Mesothelial cell of epicardium (in vitro differentiated cells): ENCODE data around the gene HOXB3. TPM values are rescaled to one million over a fixed set of nuclear protein-coding genes. Genes with fewer than 3 reads are reported as not detected.

ENCODE experiments used
- DNase-seq, 2 experiments: peaks; one replicate each; pipeline ENCODE4 v3.0.0; 2021; ENCODE audit warnings: low spot score in 2 of 2; ENCODE audit not compliant: unreplicated experiment in 2 of 2
- H3K27ac Mint-ChIP-seq: 2 replicates; pipeline ENCODE4 v1.8.0; 2021; ENCODE audit warnings: mixed read lengths
- H3K27me3 Mint-ChIP-seq: 2 replicates; pipeline ENCODE4 v1.8.0; 2021; ENCODE audit warnings: low read depth, mixed read lengths
- H3K36me3 Mint-ChIP-seq: 2 replicates; pipeline ENCODE4 v1.8.0; 2021; ENCODE audit warnings: mixed read lengths
- H3K4me1 Mint-ChIP-seq: 2 replicates; pipeline ENCODE4 v1.8.0; 2021; ENCODE audit warnings: mixed read lengths
- H3K4me3 Mint-ChIP-seq: 2 replicates; pipeline ENCODE4 v1.8.0; 2021; ENCODE audit warnings: mild to moderate bottlenecking, moderate library complexity, mixed read lengths
- H3K9me3 Mint-ChIP-seq: 2 replicates; pipeline ENCODE4 v1.8.0; 2021; ENCODE audit warnings: mixed read lengths
- total RNA-seq: library from RNA; stranded (reverse); gene quantifications from 3 replicates; pipeline ENCODE4 v1.2.1, GENCODE V29; 2021
- TF ChIP-seq, protein P1 (sequence below): fragments of 200-600 bp; sonication (generic); IDR thresholded peaks from one replicate; pipeline ENCODE4 v1.5.0; 2021; ENCODE audit warnings: antibody characterized with exemption; ENCODE audit not compliant: unreplicated experiment

HOXB3 gene
- total RNA-seq, 1 donor from 2014 or later, result 303 TPM

DNA sequence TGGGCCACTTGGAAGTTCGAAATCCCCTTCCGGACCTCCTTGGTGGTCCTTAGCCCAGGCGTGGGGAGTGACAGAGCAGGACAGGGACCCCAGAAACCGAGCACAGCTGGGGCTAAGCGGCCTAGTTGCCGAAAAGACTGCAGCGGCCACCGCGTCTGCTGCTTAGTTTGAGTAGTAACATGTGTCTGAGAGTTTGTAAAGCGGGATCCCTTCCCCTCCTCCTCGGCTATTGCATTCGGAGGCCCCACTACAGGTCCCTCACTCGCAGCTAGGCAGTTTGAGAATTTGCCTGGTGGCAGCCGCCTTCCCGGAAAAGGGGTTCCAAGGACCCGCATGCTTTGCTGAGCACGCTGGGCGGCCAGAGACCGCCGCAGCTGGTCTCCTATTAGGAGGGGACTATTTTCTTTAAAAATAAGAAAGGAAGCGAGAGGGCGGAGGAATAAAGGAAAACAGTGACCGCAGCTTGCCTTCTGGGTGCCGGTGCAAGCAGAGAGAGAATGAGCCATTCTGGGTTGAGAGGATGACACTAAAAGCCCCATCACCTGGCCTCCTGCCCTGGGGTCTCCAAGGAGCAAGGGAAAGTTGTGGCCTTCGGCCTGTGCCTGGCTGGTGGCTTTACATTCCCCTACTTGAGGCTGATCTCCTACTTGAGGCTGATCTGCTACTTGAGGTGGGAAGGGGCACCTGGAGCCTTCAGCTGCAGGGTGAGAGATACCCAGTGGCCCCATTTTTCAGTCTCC is 4.7 kb upstream of the HOXB3 start:
- H3K4me3 Mint-ChIP-seq, result peak overlapping the region; percentile 90
- peak overlapping the region; percentile 100 for H3K27ac Mint-ChIP-seq
- no peak for DNase-seq
- H3K4me1 Mint-ChIP-seq, result peaks cover 64% of the 10 kb centered on the region
- H3K9me3 Mint-ChIP-seq, result no peaks in the 10 kb centered on the region
- TF ChIP-seq, protein P1, sequence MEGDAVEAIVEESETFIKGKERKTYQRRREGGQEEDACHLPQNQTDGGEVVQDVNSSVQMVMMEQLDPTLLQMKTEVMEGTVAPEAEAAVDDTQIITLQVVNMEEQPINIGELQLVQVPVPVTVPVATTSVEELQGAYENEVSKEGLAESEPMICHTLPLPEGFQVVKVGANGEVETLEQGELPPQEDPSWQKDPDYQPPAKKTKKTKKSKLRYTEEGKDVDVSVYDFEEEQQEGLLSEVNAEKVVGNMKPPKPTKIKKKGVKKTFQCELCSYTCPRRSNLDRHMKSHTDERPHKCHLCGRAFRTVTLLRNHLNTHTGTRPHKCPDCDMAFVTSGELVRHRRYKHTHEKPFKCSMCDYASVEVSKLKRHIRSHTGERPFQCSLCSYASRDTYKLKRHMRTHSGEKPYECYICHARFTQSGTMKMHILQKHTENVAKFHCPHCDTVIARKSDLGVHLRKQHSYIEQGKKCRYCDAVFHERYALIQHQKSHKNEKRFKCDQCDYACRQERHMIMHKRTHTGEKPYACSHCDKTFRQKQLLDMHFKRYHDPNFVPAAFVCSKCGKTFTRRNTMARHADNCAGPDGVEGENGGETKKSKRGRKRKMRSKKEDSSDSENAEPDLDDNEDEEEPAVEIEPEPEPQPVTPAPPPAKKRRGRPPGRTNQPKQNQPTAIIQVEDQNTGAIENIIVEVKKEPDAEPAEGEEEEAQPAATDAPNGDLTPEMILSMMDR, result no peak
- peaks cover 22% of the 10 kb centered on the region for H3K36me3 Mint-ChIP-seq
- no peaks in the 10 kb centered on the region for H3K27me3 Mint-ChIP-seq

- Mint-ChIP-seq H3K36me3 (peaks cover 22% of the 10 kb centered on the region), H3K27me3 (no peaks in the 10 kb centered on the region), H3K9me3 (no peaks in the 10 kb centered on the region), H3K27ac (peak overlapping the region; percentile 100), H3K4me1 (peaks cover 56% of the 10 kb centered on the region), H3K4me3 (peak overlapping the region; percentile 90)
- DNase-seq, result peak; percentile 81 to 96
- TF ChIP-seq, protein P1, result peak; percentile 94
These were observed 3.9 kb upstream of the HOXB3 start for GRCh38 chr17:48593840-48594537.

DNA sequence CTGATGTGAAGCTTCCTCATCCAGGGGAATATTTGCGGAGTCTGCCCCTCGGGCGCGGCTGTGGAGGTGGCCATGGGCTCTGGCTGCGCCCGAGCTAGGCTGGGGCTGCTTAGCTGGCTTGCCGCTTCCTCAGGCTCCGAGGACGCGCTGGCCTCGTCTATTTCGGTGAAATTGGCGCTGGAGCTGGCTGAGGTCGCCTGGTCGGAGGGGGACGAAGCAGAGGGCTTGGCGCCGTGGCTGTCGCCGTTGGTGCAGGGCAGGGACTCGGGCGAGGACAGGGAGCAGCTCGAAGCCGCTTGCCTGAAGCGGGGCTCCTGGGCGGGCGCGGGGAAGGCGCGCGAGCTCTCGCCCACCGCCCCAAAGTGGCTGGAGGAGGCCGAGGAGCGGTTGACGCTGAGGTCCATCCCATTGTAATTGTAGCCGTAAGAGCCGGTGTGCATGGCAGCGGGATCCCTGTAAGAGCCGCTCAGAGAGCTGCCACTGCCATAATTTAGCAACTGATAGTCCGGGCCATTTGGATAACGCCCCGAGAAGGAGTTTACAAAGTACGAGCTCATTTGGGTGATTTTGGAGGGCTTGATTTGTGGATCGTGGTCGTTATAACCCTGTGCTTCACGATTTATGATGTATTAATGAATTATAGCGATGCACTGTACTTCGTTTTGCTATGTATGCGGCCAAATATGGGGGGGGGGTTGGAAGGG is 3.2 kb upstream of the HOXB3 start, which contains the start of gene HOXB5:
HOXB5 (minus strand) TSS at position 654 of the 704 bp plus-strand sequence; CDS start at position 557, 97 bp downstream.
- peak in 1 of 2 experiments; percentile 67 for DNase-seq
- peak within 1 kb of the TSS; percentile 90 for H3K4me3 Mint-ChIP-seq
- H3K4me1 Mint-ChIP-seq, result peaks cover 49% of the 10 kb centered on the region
- TF ChIP-seq, protein P1, result no peak
- H3K36me3 Mint-ChIP-seq, result peaks cover 22% of the 10 kb centered on the region
- peak within 1 kb of the TSS; percentile 100 for H3K27ac Mint-ChIP-seq
- no peaks in the 10 kb centered on the region for H3K9me3 Mint-ChIP-seq
- H3K27me3 Mint-ChIP-seq, result no peaks in the 10 kb centered on the region

- peaks cover 26% of the 10 kb centered on the region for H3K36me3 Mint-ChIP-seq
- TF ChIP-seq, protein P1, result no peak
- no peak for DNase-seq
- H3K9me3 Mint-ChIP-seq, result no peaks in the 10 kb centered on the region
- peak overlapping the region; percentile 100 for H3K27ac Mint-ChIP-seq
- H3K4me1 Mint-ChIP-seq, result peaks cover 48% of the 10 kb centered on the region
- no peaks in the 10 kb centered on the region for H3K27me3 Mint-ChIP-seq
- H3K4me3 Mint-ChIP-seq, result peak overlapping the region; percentile 90
These were observed 2.5 kb upstream of the HOXB3 start for GRCh38 chr17:48592577-48592976.

- Mint-ChIP-seq H3K4me3 (peak overlapping the region; percentile 90), H3K36me3 (peaks cover 30% of the 10 kb centered on the region), H3K4me1 (peaks cover 52% of the 10 kb centered on the region), H3K27ac (peak overlapping the region; percentile 100), H3K27me3 (no peaks in the 10 kb centered on the region), H3K9me3 (no peaks in the 10 kb centered on the region)
- no peak for DNase-seq
- TF ChIP-seq, protein P1, result no peak
These were observed 2.0 kb upstream of the HOXB3 start for GRCh38 chr17:48592057-48592514.
